Fibroblast of lung (primary cell): ENCODE results near the gene HECTD1.

Source experiments
- EZH2 ChIP-seq: IDR thresholded peaks from 2 replicates; pipeline ENCODE4 v1.5.1; 2012; ENCODE audit warnings: low read length, control low read depth, mild to moderate bottlenecking; ENCODE audit errors: missing control alignments
- TF ChIP-seq, protein P1 (sequence below), 2 donors: IDR thresholded peaks in 1 of 2; conservative IDR thresholded peaks in 1 of 2; 1 replicate in 1 of 2; 2 replicates in 1 of 2; pipeline ENCODE4 v1.5.1; 2011 to 2012; ENCODE audit warnings: low read length in 2 of 2, control low read depth in 1 of 2, inconsistent platforms in 1 of 2, low read depth in 1 of 2, mild to moderate bottlenecking in 1 of 2

DNA sequence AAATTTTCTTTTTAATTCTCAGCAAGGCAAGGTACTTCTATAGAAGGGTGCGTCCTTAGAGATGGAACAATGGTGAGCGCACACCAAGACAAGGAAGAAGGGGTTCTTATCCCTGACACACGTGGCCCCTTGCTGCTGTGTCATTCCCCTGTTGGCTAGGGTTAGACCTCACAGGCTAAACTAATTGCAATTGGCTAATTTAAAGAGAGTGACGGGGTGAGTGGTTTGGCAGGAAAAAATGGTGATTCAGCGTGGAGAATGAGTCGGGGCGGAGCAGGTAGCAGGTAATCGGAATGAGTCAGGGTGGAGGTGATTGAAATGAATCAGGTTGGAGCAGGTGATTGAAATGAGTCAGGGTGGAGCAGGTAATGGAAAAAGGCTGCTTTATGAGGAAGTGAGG, 36.3 kb upstream of the HECTD1 start:
- TF ChIP-seq, protein P1, sequence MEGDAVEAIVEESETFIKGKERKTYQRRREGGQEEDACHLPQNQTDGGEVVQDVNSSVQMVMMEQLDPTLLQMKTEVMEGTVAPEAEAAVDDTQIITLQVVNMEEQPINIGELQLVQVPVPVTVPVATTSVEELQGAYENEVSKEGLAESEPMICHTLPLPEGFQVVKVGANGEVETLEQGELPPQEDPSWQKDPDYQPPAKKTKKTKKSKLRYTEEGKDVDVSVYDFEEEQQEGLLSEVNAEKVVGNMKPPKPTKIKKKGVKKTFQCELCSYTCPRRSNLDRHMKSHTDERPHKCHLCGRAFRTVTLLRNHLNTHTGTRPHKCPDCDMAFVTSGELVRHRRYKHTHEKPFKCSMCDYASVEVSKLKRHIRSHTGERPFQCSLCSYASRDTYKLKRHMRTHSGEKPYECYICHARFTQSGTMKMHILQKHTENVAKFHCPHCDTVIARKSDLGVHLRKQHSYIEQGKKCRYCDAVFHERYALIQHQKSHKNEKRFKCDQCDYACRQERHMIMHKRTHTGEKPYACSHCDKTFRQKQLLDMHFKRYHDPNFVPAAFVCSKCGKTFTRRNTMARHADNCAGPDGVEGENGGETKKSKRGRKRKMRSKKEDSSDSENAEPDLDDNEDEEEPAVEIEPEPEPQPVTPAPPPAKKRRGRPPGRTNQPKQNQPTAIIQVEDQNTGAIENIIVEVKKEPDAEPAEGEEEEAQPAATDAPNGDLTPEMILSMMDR (conservative IDR thresholded peaks at IDR 0.05 in 1 of 2, IDR thresholded peaks at IDR 0.05 in 1 of 2; ENCODE audit: low read depth in 1 of 2, low read length in 2 of 2) = no peak
- TF ChIP-seq EZH2 = no peak
